Activated CD8-positive, alpha-beta T cell treated with anti-CD3 and anti-CD28 coated beads for 36 hours (primary cell): ENCODE measurements around the gene ARHGAP5. TPM values are rescaled to one million over a fixed set of nuclear protein-coding genes. Genes with fewer than 3 reads are reported as not detected.

ENCODE experiments used
- ATAC-seq: fragments of 200-7000 bp; cut with Tn5 transposase; one replicate; pipeline ENCODE4 v1.10.0; 2021; ENCODE audit warnings: mild to moderate bottlenecking, moderate library complexity
- CTCF ChIA-PET: fragments of 350-600 bp; sonication (Branson Sonifier 250); formaldehyde crosslinking; loops from one replicate; lab custom pipeline; 2021; ENCODE audit warnings: antibody characterized with exemption; lab: Charles Lee
- POLR2A ChIA-PET: fragments of 350-600 bp; sonication (Branson Sonifier 250); formaldehyde crosslinking; loops from one replicate; lab custom pipeline; 2021; ENCODE audit warnings: antibody characterized with exemption; lab: Charles Lee
- DNase-seq: peaks from one replicate; pipeline ENCODE4 v3.0.0-alpha.2; 2020
- H3K27ac Mint-ChIP-seq: one replicate; pipeline ENCODE4 v1.8.0; 2021; ENCODE audit warnings: mild to moderate bottlenecking, mixed read lengths
- H3K27me3 Mint-ChIP-seq: one replicate; pipeline ENCODE4 v1.8.0; 2021; ENCODE audit warnings: mixed read lengths
- H3K36me3 Mint-ChIP-seq: one replicate; pipeline ENCODE4 v1.8.0; 2021; ENCODE audit warnings: low read depth, mixed read lengths
- H3K4me1 Mint-ChIP-seq: one replicate; pipeline ENCODE4 v1.8.0; 2021; ENCODE audit warnings: low read depth, mixed read lengths
- H3K4me3 Mint-ChIP-seq: one replicate; pipeline ENCODE4 v1.8.0; 2021; ENCODE audit warnings: mild to moderate bottlenecking, moderate library complexity, mixed read lengths
- H3K9me3 Mint-ChIP-seq: one replicate; pipeline ENCODE4 v1.8.0; 2021; ENCODE audit warnings: mixed read lengths
- CTCF ChIP-seq: fragments of 200-600 bp; IDR thresholded peaks from one replicate; pipeline ENCODE4 v1.8.0; 2022; ENCODE audit warnings: antibody characterized with exemption, mild to moderate bottlenecking
- intact Hi-C: fragments of 100-400 bp; cut with micrococcal nuclease; formaldehyde crosslinking; loops from one replicate; pipeline ENCODE4 v1.10.0; 2022
- total RNA-seq, 2 experiments: library from RNA; stranded (reverse); gene quantifications; one replicate each; pipeline ENCODE4 v1.2.3, GENCODE V29; 2021

ARHGAP5 gene
- total RNA-seq, 2 experiments from 2014 or later = 32.5 to 36.0 TPM

GRCh38 chr14:32074887-32075572, 2.1 kb upstream of the ARHGAP5 start:
- Mint-ChIP-seq H3K4me3 (no peak overlapping the region), H3K36me3 (no peaks in the 10 kb centered on the region), H3K9me3 (no peaks in the 10 kb centered on the region), H3K27me3 (peaks cover 3% of the 10 kb centered on the region), H3K27ac (no peak overlapping the region), H3K4me1 (peaks cover 23% of the 10 kb centered on the region)
- DNase-seq (no peak), ATAC-seq (no peak)
- no peak for TF ChIP-seq CTCF
- intact Hi-C loops = loop anchor here (10.0 kb wide), 2 partner anchors 140 to 490 kb away; no protein-coding TSS in a partner anchor
- POLR2A ChIA-PET = no interaction called here
- CTCF ChIA-PET = interaction anchor here (0.7 to 1.4 kb wide), 5 partner anchors 95 to 485 kb away, joined by 3 to 5 read pairs (median 3); no protein-coding TSS in a partner anchor

GRCh38 chr14:32075672-32076277, 1.3 kb upstream of the ARHGAP5 start:
- intact Hi-C loops = loop anchor here (10.0 kb wide), 2 partner anchors 141 to 489 kb away; no protein-coding TSS in a partner anchor
- no peaks in the 10 kb centered on the region for H3K9me3 Mint-ChIP-seq
- no peak for TF ChIP-seq CTCF
- DNase-seq = no peak
- H3K27me3 Mint-ChIP-seq = peaks cover 3% of the 10 kb centered on the region
- H3K27ac Mint-ChIP-seq = peak overlapping the region; percentile 89
- H3K4me1 Mint-ChIP-seq = peaks cover 28% of the 10 kb centered on the region
- CTCF ChIA-PET = interaction anchor here (0.7 to 1.8 kb wide), 8 partner anchors 94 to 183 kb away, joined by 3 to 11 read pairs (median 4); no protein-coding TSS in a partner anchor
- H3K36me3 Mint-ChIP-seq = no peaks in the 10 kb centered on the region
- ATAC-seq = peak; percentile 17
- POLR2A ChIA-PET = interaction anchor here (1.2 to 1.9 kb wide), 2 partner anchors 126 to 131 kb away, joined by 4 to 5 read pairs; partner anchors contain the start of gene RNU6-7
- peak overlapping the region; percentile 87 for H3K4me3 Mint-ChIP-seq

- no peaks in the 10 kb centered on the region for H3K36me3 Mint-ChIP-seq
- H3K27ac Mint-ChIP-seq = peak overlapping the region; percentile 89
- peak overlapping the region; percentile 87 for H3K4me3 Mint-ChIP-seq
- DNase-seq (peak; percentile 77), ATAC-seq (peak; percentile 72)
- CTCF ChIA-PET = interaction anchor here (0.8 to 1.8 kb wide), 6 partner anchors 115 to 182 kb away, joined by 3 to 11 read pairs (median 4); no protein-coding TSS in a partner anchor
- no peaks in the 10 kb centered on the region for H3K9me3 Mint-ChIP-seq
- intact Hi-C loops = loop anchor here (10.0 kb wide), 2 partner anchors 142 to 488 kb away; no protein-coding TSS in a partner anchor
- POLR2A ChIA-PET = interaction anchor here (0.7 to 1.9 kb wide), 4 partner anchors 15 to 149 kb away, joined by 3 to 5 read pairs (median 4); partner anchors contain the start of gene RNU6-7
- H3K27me3 Mint-ChIP-seq = peaks cover 3% of the 10 kb centered on the region
- TF ChIP-seq CTCF = no peak
- H3K4me1 Mint-ChIP-seq = peaks cover 32% of the 10 kb centered on the region
These were observed 625 bp upstream of the ARHGAP5 start for GRCh38 chr14:32076278-32077080.

- POLR2A ChIA-PET = interaction anchor here (0.7 to 1.4 kb wide), 5 partner anchors 8 to 621 kb away, joined by 3 to 6 read pairs (median 4); partner anchors contain the start of genes DTD2, RNU6-7 and RNU6-8
- CTCF ChIA-PET = interaction anchor here (1.0 to 1.7 kb wide), 4 partner anchors 125 to 177 kb away, joined by 4 to 7 read pairs (median 4); partner anchors contain the start of gene RNU6-8
- peak overlapping the region; percentile 92 for H3K27ac Mint-ChIP-seq
These were observed 1.1 kb downstream of the ARHGAP5 start for GRCh38 chr14:32078023-32078857.

More at GRCh38 chr14:32078023-32078857, 1.1 kb downstream of the ARHGAP5 start:
- H3K4me3 Mint-ChIP-seq = peak overlapping the region; percentile 87
- peaks cover 37% of the 10 kb centered on the region for H3K4me1 Mint-ChIP-seq
- DNase-seq (no peak), ATAC-seq (no peak)
- no peaks in the 10 kb centered on the region for H3K9me3 Mint-ChIP-seq
- intact Hi-C loops = loop anchor here (1.0 to 10.0 kb wide), 3 partner anchors 124 to 487 kb away; partner anchors contain the start of gene RNU6-7
- no peak for TF ChIP-seq CTCF
- H3K27me3 Mint-ChIP-seq = peaks cover 3% of the 10 kb centered on the region
- H3K36me3 Mint-ChIP-seq = no peaks in the 10 kb centered on the region
